HG03565 (cell line): ENCODE results near the gene GPR4.
"Not testable (repeated sequence)": the region's sequence is repeated elsewhere in the genome, so short reads cannot be mapped to it uniquely, and the experiment has no call there.

ENCODE experiments used
- ATAC-seq: cut with Tn5 transposase; IDR thresholded peaks from one replicate; pipeline ENCODE4 v1.9.1; 2021; ENCODE audit warnings: mild to moderate bottlenecking, moderate library complexity; ENCODE audit not compliant: unreplicated experiment

Gene GPR4

GRCh38 chr19:45623984-45624383, 22.0 kb upstream of the GPR4 start:
- no peak for ATAC-seq

- no peak for ATAC-seq
Observed at GRCh38 chr19:45621976-45622503, 20.0 kb upstream of the GPR4 start.

- no peak for ATAC-seq
Observed at GRCh38 chr19:45621389-45621788, 19.4 kb upstream of the GPR4 start.

GRCh38 chr19:45616704-45617017, 14.6 kb upstream of the GPR4 start:
- no peak for ATAC-seq

- ATAC-seq, result no peak
Observed at GRCh38 chr19:45615795-45616703, 14.0 kb upstream of the GPR4 start.

GRCh38 chr19:45615056-45615455, 13.0 kb upstream of the GPR4 start:
- not testable (repeated sequence) for ATAC-seq

GRCh38 chr19:45613926-45614725, 12.1 kb upstream of the GPR4 start:
- no peak for ATAC-seq

GRCh38 chr19:45608948-45609347, 6.9 kb upstream of the GPR4 start:
- no peak for ATAC-seq

GRCh38 chr19:45607071-45608029, 5.3 kb upstream of the GPR4 start:
- ATAC-seq, result no peak

- no peak for ATAC-seq
Observed at GRCh38 chr19:45601115-45601514, 897 bp downstream of the GPR4 start.

GRCh38 chr19:45600340-45600885, 1.6 kb downstream of the GPR4 start:
- no peak for ATAC-seq

- ATAC-seq, result no peak
Observed at GRCh38 chr19:45599286-45599685, 2.7 kb downstream of the GPR4 start.

GRCh38 chr19:45598267-45599001, 3.6 kb downstream of the GPR4 start:
- ATAC-seq, result no peak

- no peak for ATAC-seq
Observed at GRCh38 chr19:45597425-45598111, 4.4 kb downstream of the GPR4 start.

GRCh38 chr19:45595814-45596213, 6.2 kb downstream of the GPR4 start:
- ATAC-seq, result no peak

GRCh38 chr19:45593520-45593919, 8.5 kb downstream of the GPR4 start:
- no peak for ATAC-seq

- no peak for ATAC-seq
Observed at GRCh38 chr19:45592366-45592765, 9.6 kb downstream of the GPR4 start.

- no peak for ATAC-seq
Observed at GRCh38 chr19:45591638-45592005, 10.4 kb downstream of the GPR4 start.

- ATAC-seq, result no peak
Observed at GRCh38 chr19:45591004-45591637, 10.9 kb downstream of the GPR4 start.
